A549 (cell line): ENCODE results near the gene MX2. TPM values are rescaled to one million over a fixed set of nuclear protein-coding genes. Genes with fewer than 3 reads are reported as not detected.

Experiments
- ATAC-seq, 2 experiments: fragments of 200-7000 bp in 1 of 2; fragments of >200 bp in 1 of 2; cut with Nextera tagmentation in 1 of 2; cut with Tn5 transposase in 1 of 2; 3 replicates each; pipeline versions ENCODE4 v1.8.0 to v1.9.1; 2018 to 2020; ENCODE audit warnings: mild to moderate bottlenecking in 1 of 2, moderate library complexity in 1 of 2
- CTCF ChIA-PET: fragments of 300-600 bp; sonication (Branson Sonifier 250); formaldehyde crosslinking; extraction: SDS; loops from one replicate; lab custom pipeline; 2021; ENCODE audit warnings: antibody characterized with exemption, inconsistent platforms; lab: Yijun Ruan, JAX
- POLR2A ChIA-PET: fragments of 350-600 bp; formaldehyde crosslinking; extraction: SDS; loops from one replicate; lab custom pipeline; 2021; ENCODE audit warnings: antibody characterized with exemption, inconsistent platforms; lab: Yijun Ruan, JAX
- DNase-seq, 2 experiments: peaks; one replicate each; pipeline versions ENCODE4 v3.0.0 to v3.0.0-alpha.2; 2011 to 2016; ENCODE audit warnings: low read depth in 1 of 2, low spot score in 1 of 2
- FAIRE-seq: peaks from 2 replicates; lab custom pipeline; 2011; peaks lifted over from hg19 to GRCh38; lab: Jason Lieb, UNC
- H3K27ac ChIP-seq, 2 experiments: fragments of >200 bp; sonication (Bioruptor Twin); formaldehyde crosslinking; 3 replicates each; pipeline ENCODE4 v1.5.1; 2016 to 2017
- H3K4me1 ChIP-seq: fragments of >200 bp; sonication (Bioruptor Twin); formaldehyde crosslinking; 3 replicates; pipeline ENCODE4 v1.6.1; 2016
- H3K4me2 ChIP-seq: fragments of >200 bp; sonication (Bioruptor Twin); formaldehyde crosslinking; 3 replicates; pipeline ENCODE4 v1.6.1; 2016
- H3K4me3 ChIP-seq: fragments of >200 bp; sonication (Bioruptor Twin); formaldehyde crosslinking; 3 replicates; pipeline ENCODE4 v1.5.1; 2016
- H3K9me3 ChIP-seq: fragments of >200 bp; sonication (Bioruptor Twin); formaldehyde crosslinking; 3 replicates; pipeline ENCODE4 v1.6.1; 2016
- BHLHE40 ChIP-seq: IDR thresholded peaks from 2 replicates; pipeline ENCODE4 v1.6.1; 2012; ENCODE audit warnings: low read depth, low read length, inconsistent platforms
- CBX2 ChIP-seq: fragments of 200-600 bp; sonication (generic); IDR thresholded peaks from 2 replicates; pipeline ENCODE4 v1.6.1; 2016; ENCODE audit warnings: low read depth, mild to moderate bottlenecking, borderline replicate concordance
- CEBPB ChIP-seq, 2 experiments: fragments of >200 bp in 1 of 2; sonication (Bioruptor Twin) in 1 of 2; formaldehyde crosslinking in 1 of 2; IDR thresholded peaks; 2 replicates each; pipeline ENCODE4 v1.6.1; 2012 to 2016
- E2F6 ChIP-seq: IDR thresholded peaks from 2 replicates; pipeline ENCODE4 v1.6.1; 2012; ENCODE audit warnings: low read depth, borderline replicate concordance
- EHF ChIP-seq: fragments of 250-450 bp; sonication (Bioruptor Pico); IDR thresholded peaks from 2 replicates; pipeline ENCODE4 v1.5.0; 2020; ENCODE audit warnings: mild to moderate bottlenecking
- ELK1 ChIP-seq: fragments of 150-350 bp; IDR thresholded peaks from 2 replicates; pipeline ENCODE4 v1.6.1; 2014; ENCODE audit warnings: low read depth, mild to moderate bottlenecking, low read length
- EP300 ChIP-seq, 2 experiments: fragments of >200 bp; sonication (Bioruptor Twin); formaldehyde crosslinking; IDR thresholded peaks; 2 replicates in 1 of 2; 3 replicates in 1 of 2; pipeline ENCODE4 v1.6.1; 2016 to 2017
- ESRRA ChIP-seq: fragments of 150-350 bp; IDR thresholded peaks from 2 replicates; pipeline ENCODE4 v1.6.1; 2014; ENCODE audit warnings: mild to moderate bottlenecking, low read length, borderline replicate concordance
- FOSB ChIP-seq: fragments of 250-450 bp; sonication (Bioruptor Pico); IDR thresholded peaks from 2 replicates; pipeline ENCODE4 v1.5.0; 2020; ENCODE audit warnings: mild to moderate bottlenecking, moderate library complexity
- GATA3 ChIP-seq: IDR thresholded peaks from 2 replicates; pipeline ENCODE4 v1.6.1; 2012; ENCODE audit warnings: borderline replicate concordance
- JUNB ChIP-seq: fragments of >200 bp; sonication (Bioruptor Twin); formaldehyde crosslinking; IDR thresholded peaks from 2 replicates; pipeline ENCODE4 v1.6.1; 2016
- MAFK ChIP-seq: fragments of 450-650 bp; IDR thresholded peaks from 2 replicates; pipeline ENCODE4 v1.6.1; 2014; ENCODE audit not compliant: partially characterized antibody
- MAX ChIP-seq: IDR thresholded peaks from 2 replicates; pipeline ENCODE4 v1.6.1; 2012
- MAZ ChIP-seq: fragments of 150-350 bp; IDR thresholded peaks from 2 replicates; pipeline ENCODE4 v1.6.1; 2014; ENCODE audit warnings: antibody characterized with exemption, low read depth, low read length, borderline replicate concordance
- MYC ChIP-seq: IDR thresholded peaks from 2 replicates; pipeline ENCODE4 v1.6.1; 2012; ENCODE audit warnings: mild to moderate bottlenecking, inconsistent platforms, low read length, improper control_type of control experiment, borderline replicate concordance
- NPAS2 ChIP-seq: fragments of 250-450 bp; sonication (Bioruptor Pico); IDR thresholded peaks from 2 replicates; pipeline ENCODE4 v1.8.0; 2022; ENCODE audit warnings: mild to moderate bottlenecking, moderate library complexity, borderline replicate concordance
- PBX3 ChIP-seq: IDR thresholded peaks from 2 replicates; pipeline ENCODE4 v1.6.1; 2012
- POLR2A ChIP-seq: IDR thresholded peaks from 2 replicates; pipeline ENCODE4 v1.6.1; 2012; ENCODE audit warnings: mild to moderate bottlenecking, low read length
- POLR2AphosphoS2 ChIP-seq: conservative IDR thresholded peaks from 2 replicates; pipeline ENCODE4 v1.6.1; 2012; ENCODE audit warnings: low read length, improper control_type of control experiment, inconsistent platforms
- RAD21 ChIP-seq, 2 experiments: fragments of >200 bp in 1 of 2; sonication (Bioruptor Twin) in 1 of 2; formaldehyde crosslinking in 1 of 2; IDR thresholded peaks in 1 of 2; conservative IDR thresholded peaks in 1 of 2; 2 replicates in 1 of 2; 3 replicates in 1 of 2; pipeline ENCODE4 v1.6.1; 2012 to 2018; ENCODE audit warnings: inconsistent platforms in 1 of 2
- TP53 ChIP-seq: fragments of 250-450 bp; sonication (Bioruptor Pico); IDR thresholded peaks from 2 replicates; pipeline ENCODE4 v1.5.0; 2021; ENCODE audit warnings: mild to moderate bottlenecking, moderate library complexity
- USF2 ChIP-seq: fragments of 450-650 bp; IDR thresholded peaks from 2 replicates; pipeline ENCODE4 v1.6.1; 2014; ENCODE audit warnings: antibody characterized with exemption
- ZC3H11A ChIP-seq: fragments of 450-650 bp; IDR thresholded peaks from 2 replicates; pipeline ENCODE4 v1.6.1; 2014; ENCODE audit warnings: antibody characterized with exemption, mild to moderate bottlenecking
- ZFP36 ChIP-seq: fragments of 450-650 bp; IDR thresholded peaks from 2 replicates; pipeline ENCODE4 v1.6.1; 2014; ENCODE audit warnings: borderline replicate concordance; ENCODE audit not compliant: partially characterized antibody
- ZSCAN20 ChIP-seq: fragments of 250-450 bp; sonication (Bioruptor Pico); IDR thresholded peaks from 2 replicates; pipeline ENCODE4 v1.8.0; 2022; ENCODE audit warnings: mild to moderate bottlenecking, moderate library complexity
- WGBS: methylation state at CpG from one replicate; pipeline ENCODE4 v1.1.6; 2017; ENCODE audit errors: missing lambda C conversion rate; 5-methylcytosine and 5-hydroxymethylcytosine counted together
- polyA plus RNA-seq, 4 experiments: library from polyadenylated mRNA; depleted of rRNA in 3 of 4; stranded (reverse); fragments of >200 nt; fragmentation: RNase III in 1 of 4; extraction: RNeasy Plus Mini Kit Qiagen cat#74134 plus additional on column Dnase treatment in 1 of 4; gene quantifications; 2 replicates in 3 of 4; 3 replicates in 1 of 4; pipeline ENCODE4 v1.2.3, GENCODE V29; 2011 to 2017

Gene MX2
- polyA plus RNA-seq, 2 of the 4 experiments (the other 2 are of a cell fraction): not detected

GRCh38 chr21:41326414-41327080 is 35.3 kb upstream of the MX2 start:
- no peak for DNase-seq
- H3K4me3 ChIP-seq: no peak overlapping the region
- no peak overlapping the region for H3K27ac ChIP-seq
- no peak for ATAC-seq
- no peaks in the 10 kb centered on the region for H3K4me1 ChIP-seq
- 43% methylated on average over 7 of the region's 13 CpGs for WGBS
- POLR2A ChIA-PET: no interaction called here
- no peaks in the 10 kb centered on the region for H3K9me3 ChIP-seq
- no peak overlapping the region for H3K4me2 ChIP-seq
- CTCF ChIA-PET: interaction anchor here (1.5 kb wide), 1 partner anchor 43 kb away, joined by 5 read pairs; no protein-coding TSS in a partner anchor
- FAIRE-seq: no peak
- no peak for TF ChIP-seq PBX3
- no peak for TF ChIP-seq POLR2A
- no peak for TF ChIP-seq TP53 (CRISPR knock-in tag)
- TF ChIP-seq USF2: no peak
- no peak for TF ChIP-seq ZFP36
- TF ChIP-seq EHF (CRISPR knock-in tag): no peak
- TF ChIP-seq MYC: no peak
- no peak for TF ChIP-seq POLR2AphosphoS2
- TF ChIP-seq RAD21 (conservative IDR thresholded peaks at IDR 0.05 in 1 of 2, IDR thresholded peaks at IDR 0.05 in 1 of 2): no peak
- no peak for TF ChIP-seq E2F6
- no peak for TF ChIP-seq BHLHE40
- TF ChIP-seq MAX: no peak
- no peak for TF ChIP-seq MAFK
- TF ChIP-seq ELK1: no peak
- TF ChIP-seq GATA3: no peak
- TF ChIP-seq ZC3H11A: no peak
- TF ChIP-seq FOSB (CRISPR knock-in tag): no peak
- no peak for TF ChIP-seq NPAS2 (CRISPR knock-in tag)
- no peak for TF ChIP-seq EP300 (IDR thresholded peaks at IDR 0.05)
- no peak for TF ChIP-seq CBX2
- TF ChIP-seq, all 56 proteins: peak for 0

GRCh38 chr21:41327753-41328152 is 34.1 kb upstream of the MX2 start:
- no peaks in the 10 kb centered on the region for H3K9me3 ChIP-seq
- ChIA-PET POLR2A (no interaction called here), CTCF (no interaction called here)
- H3K4me1 ChIP-seq: no peaks in the 10 kb centered on the region
- H3K27ac ChIP-seq: no peak overlapping the region
- DNase-seq: no peak
- no peak overlapping the region for H3K4me2 ChIP-seq
- ATAC-seq: no peak
- no peak for FAIRE-seq
- WGBS: 69% methylated on average over 4 of the region's 8 CpGs
- H3K4me3 ChIP-seq: no peak overlapping the region
- TF ChIP-seq PBX3 (no peak), ZSCAN20 (no peak), MAZ (no peak), CEBPB (IDR thresholded peaks at IDR 0.05) (no peak), JUNB (no peak), MAX (no peak), ESRRA (no peak), ZC3H11A (no peak), TP53 (CRISPR knock-in tag) (no peak)
